H9 (cell line): ENCODE data around the gene TRAF2. TPM values are rescaled to one million over a fixed set of nuclear protein-coding genes. Genes with fewer than 3 reads are reported as not detected.
A peak's percentile ranks its signal among the peaks of the same experiment; 100 is the strongest.

Experiments used
- DNase-seq: peaks from one replicate; pipeline ENCODE4 v3.0.0-alpha.2; 2017
- H2AFZ ChIP-seq: one replicate; pipeline ENCODE4 v1.6.1; 2013; ENCODE audit warnings: mild to moderate bottlenecking, low read length, control low read depth, moderate library complexity
- H2AK5ac ChIP-seq: 2 replicates; pipeline ENCODE4 v1.6.1; 2013; ENCODE audit warnings: low read length, control low read depth, mixed read lengths; ENCODE audit not compliant: insufficient read length
- H2BK120ac ChIP-seq: one replicate; pipeline ENCODE4 v1.6.1; 2013; ENCODE audit warnings: low read depth, mild to moderate bottlenecking, low read length, control low read depth, inconsistent platforms; ENCODE audit not compliant: poor library complexity, severe bottlenecking
- H2BK12ac ChIP-seq: 2 replicates; pipeline ENCODE4 v1.6.1; 2013; ENCODE audit warnings: low read length, control low read depth, mixed read lengths, low read depth; ENCODE audit not compliant: insufficient read length
- H2BK15ac ChIP-seq: 2 replicates; pipeline ENCODE4 v1.6.1; 2013; ENCODE audit warnings: low read depth, low read length, control low read depth
- H2BK20ac ChIP-seq: one replicate; pipeline ENCODE4 v1.6.1; 2013; ENCODE audit warnings: low read depth, mild to moderate bottlenecking, low read length, control low read depth, inconsistent platforms; ENCODE audit not compliant: poor library complexity, severe bottlenecking
- H2BK5ac ChIP-seq: 2 replicates; pipeline ENCODE4 v1.6.1; 2013; ENCODE audit warnings: low read length, control low read depth, mixed read lengths; ENCODE audit not compliant: insufficient read length
- H3K14ac ChIP-seq: 2 replicates; pipeline ENCODE4 v1.6.1; 2013; ENCODE audit warnings: low read length, control low read depth; ENCODE audit not compliant: insufficient read depth
- H3K18ac ChIP-seq: 2 replicates; pipeline ENCODE4 v1.6.1; 2013; ENCODE audit warnings: low read depth, mild to moderate bottlenecking, mixed read lengths, low read length, control low read depth; ENCODE audit not compliant: insufficient read length
- H3K23ac ChIP-seq: 2 replicates; pipeline ENCODE4 v1.6.1; 2013; ENCODE audit warnings: low read length, control low read depth, mixed read lengths, low read depth; ENCODE audit not compliant: insufficient read length
- H3K23me2 ChIP-seq: 2 replicates; pipeline ENCODE4 v1.6.1; 2013; ENCODE audit warnings: low read depth, mild to moderate bottlenecking, mixed read lengths, low read length, control low read depth; ENCODE audit not compliant: insufficient read length, poor library complexity, severe bottlenecking
- H3K27ac ChIP-seq: 2 replicates; pipeline ENCODE4 v1.5.1; 2013; ENCODE audit warnings: low read length, control low read depth, mixed read lengths, low read depth; ENCODE audit not compliant: insufficient read length
- H3K27me3 ChIP-seq: 2 replicates; pipeline ENCODE4 v1.6.1; 2013; ENCODE audit warnings: low read length, control low read depth, inconsistent platforms; ENCODE audit not compliant: insufficient read depth
- H3K4ac ChIP-seq: 2 replicates; pipeline ENCODE4 v1.6.1; 2013; ENCODE audit warnings: low read depth, mild to moderate bottlenecking, control low read depth, inconsistent platforms, low read length, moderate library complexity
- H3K4me1 ChIP-seq: 2 replicates; pipeline ENCODE4 v1.6.1; 2013; ENCODE audit warnings: low read length, control low read depth, inconsistent platforms; ENCODE audit not compliant: insufficient read depth
- H3K4me2 ChIP-seq: 2 replicates; pipeline ENCODE4 v1.6.1; 2013; ENCODE audit warnings: low read length, control low read depth, mixed read lengths; ENCODE audit not compliant: insufficient read length, insufficient read depth
- H3K56ac ChIP-seq: 2 replicates; pipeline ENCODE4 v1.6.1; 2013; ENCODE audit warnings: low read depth, mild to moderate bottlenecking, mixed read lengths, low read length, control low read depth; ENCODE audit not compliant: insufficient read length
- H3K79me1 ChIP-seq: 2 replicates; pipeline ENCODE4 v1.6.1; 2013; ENCODE audit warnings: low read depth, mild to moderate bottlenecking, moderate library complexity, low read length, control low read depth, inconsistent platforms; ENCODE audit not compliant: insufficient read depth, poor library complexity, severe bottlenecking
- H3K79me2 ChIP-seq: 2 replicates; pipeline ENCODE4 v1.6.1; 2013; ENCODE audit warnings: low read length, control low read depth, inconsistent platforms; ENCODE audit not compliant: insufficient read depth
- H3K9ac ChIP-seq: 2 replicates; pipeline ENCODE4 v1.6.1; 2013; ENCODE audit warnings: low read length, control low read depth, mixed read lengths; ENCODE audit not compliant: insufficient read length; ENCODE audit errors: extremely low read depth
- H3K9me3 ChIP-seq: one replicate; pipeline ENCODE4 v1.6.1; 2013; ENCODE audit warnings: low read depth, low read length, inconsistent platforms; ENCODE audit not compliant: control insufficient read depth
- H3T11ph ChIP-seq: one replicate; pipeline ENCODE4 v1.6.1; 2013; ENCODE audit warnings: mild to moderate bottlenecking, low read length, control low read depth, inconsistent platforms
- H4K20me1 ChIP-seq: one replicate; pipeline ENCODE4 v1.6.1; 2013; ENCODE audit not compliant: control insufficient read depth, insufficient read length, insufficient read depth
- H4K5ac ChIP-seq: 2 replicates; pipeline ENCODE4 v1.6.1; 2013; ENCODE audit warnings: low read depth, mild to moderate bottlenecking, mixed read lengths, low read length, control low read depth; ENCODE audit not compliant: insufficient read length
- H4K8ac ChIP-seq: replicated peaks from 2 replicates; pipeline ENCODE4 v1.6.1; 2013; ENCODE audit warnings: low read length, control low read depth, mixed read lengths, low read depth; ENCODE audit not compliant: insufficient read length
- H4K91ac ChIP-seq: 2 replicates; pipeline ENCODE4 v1.6.1; 2013; ENCODE audit warnings: low read depth, mild to moderate bottlenecking, moderate library complexity, mixed read lengths, low read length, control low read depth; ENCODE audit not compliant: insufficient read length
- H3K27ac Mint-ChIP-seq, 3 experiments: 2 replicates in 2 of 3; 3 replicates in 1 of 3; pipeline ENCODE4 v1.8.0; 2020 to 2021; ENCODE audit warnings: mixed read lengths in 3 of 3, mild to moderate bottlenecking in 1 of 3, moderate library complexity in 1 of 3
- H3K27me3 Mint-ChIP-seq: 2 replicates; pipeline ENCODE4 v1.8.0; 2021; ENCODE audit warnings: low read depth, mild to moderate bottlenecking, moderate library complexity, mixed read lengths
- H3K36me3 Mint-ChIP-seq, 3 experiments: 2 replicates in 2 of 3; 3 replicates in 1 of 3; pipeline ENCODE4 v1.8.0; 2020 to 2021; ENCODE audit warnings: low read depth in 3 of 3, mixed read lengths in 3 of 3; ENCODE audit not compliant: insufficient read depth in 1 of 3
- H3K4me1 Mint-ChIP-seq, 2 experiments: 2 replicates each; pipeline ENCODE4 v1.8.0; 2020; ENCODE audit warnings: mixed read lengths in 2 of 2
- H3K4me3 Mint-ChIP-seq, 2 experiments: 2 replicates in 1 of 2; 3 replicates in 1 of 2; pipeline ENCODE4 v1.8.0; 2020 to 2021; ENCODE audit warnings: mild to moderate bottlenecking in 2 of 2, mixed read lengths in 2 of 2, moderate library complexity in 1 of 2
- H3K9me3 Mint-ChIP-seq, 2 experiments: 2 replicates in 1 of 2; 3 replicates in 1 of 2; pipeline ENCODE4 v1.8.0; 2020; ENCODE audit warnings: mild to moderate bottlenecking in 2 of 2, mixed read lengths in 2 of 2, moderate library complexity in 1 of 2
- CTCF ChIP-seq: fragments of 200-600 bp; sonication (generic); conservative IDR thresholded peaks from 3 replicates; pipeline ENCODE4 v1.8.0; 2021; ENCODE audit warnings: antibody characterized with exemption, mild to moderate bottlenecking
- WGBS: extraction: QIAGEN DNeasy Blood & Tissue Kit; methylation state at CpG from one replicate; pipeline ENCODE4 v1.1.7; 2013; ENCODE audit warnings: missing lambda C conversion rate, low lambda C conversion rate, mixed read lengths; ENCODE audit not compliant: insufficient read length; ENCODE audit errors: extremely low coverage; 5-methylcytosine and 5-hydroxymethylcytosine counted together
- total RNA-seq: library from RNA; stranded (reverse); gene quantifications from 2 replicates; pipeline ENCODE4 v1.2.1, GENCODE V29; 2021

TRAF2 gene
- total RNA-seq, 1 experiment from 2014 or later, result 48.8 TPM

- no peaks in the 10 kb centered on the region for H3K9me3 Mint-ChIP-seq
- no CpG with 5 or more reads among the region's 32 CpGs for WGBS
Observed at GRCh38 chr9:136916330-136917184, 30.2 kb downstream of the TRAF2 start.

More at GRCh38 chr9:136916330-136917184, 30.2 kb downstream of the TRAF2 start:
- no peaks in the 10 kb centered on the region for H3K79me2 ChIP-seq
- H3K56ac ChIP-seq, result no peak overlapping the region
- no peaks in the 10 kb centered on the region for H3K27me3 ChIP-seq
- H3K4me2 ChIP-seq, result no peak overlapping the region
- no peaks in the 10 kb centered on the region for H3K27me3 Mint-ChIP-seq
- H2BK5ac ChIP-seq, result no peak overlapping the region
- no peak overlapping the region for H3T11ph ChIP-seq
- no peak overlapping the region for H2AK5ac ChIP-seq
- no peak overlapping the region for H4K8ac ChIP-seq
- H3K4ac ChIP-seq, result no peak overlapping the region
- no peaks in the 10 kb centered on the region for H3K4me1 Mint-ChIP-seq
- no peaks in the 10 kb centered on the region for H3K23me2 ChIP-seq
- H3K79me1 ChIP-seq, result peaks cover 3% of the 10 kb centered on the region
- no peak overlapping the region for H3K27ac ChIP-seq
- no peaks in the 10 kb centered on the region for H3K4me1 ChIP-seq
- no peak overlapping the region for H2BK20ac ChIP-seq
- H4K20me1 ChIP-seq, result no peaks in the 10 kb centered on the region
- no peak overlapping the region for H4K91ac ChIP-seq
- H2AFZ ChIP-seq, result no peak overlapping the region
- H3K9ac ChIP-seq, result no peak overlapping the region
- no peak overlapping the region for H3K23ac ChIP-seq
- no peak overlapping the region for H3K4me3 Mint-ChIP-seq
- peaks cover 36 to 55% (median 54%) of the 10 kb centered on the region in 3 experiments; a peak in 6 of 7 replicates for H3K36me3 Mint-ChIP-seq
- H2BK12ac ChIP-seq, result no peak overlapping the region
- H3K27ac Mint-ChIP-seq, result peak overlapping the region in 2 of 3 experiments; percentile 24 to 87; a peak in 2 of 7 replicates
- no peak overlapping the region for H4K5ac ChIP-seq
- no peak for TF ChIP-seq CTCF
- no peaks in the 10 kb centered on the region for H3K9me3 ChIP-seq
- no peak overlapping the region for H2BK120ac ChIP-seq
- no peak overlapping the region for H2BK15ac ChIP-seq
- H3K14ac ChIP-seq, result no peak overlapping the region
- H3K18ac ChIP-seq, result no peak overlapping the region
- peak; percentile 21 for DNase-seq
